Measurements from ENCODE around the gene NFYC.

GRCh38 chr1:40766017-40766416 is 74.5 kb downstream of the NFYC start:
- TF ChIP-seq TAF1 (IDR thresholded peaks at IDR 0.05; ENCODE audit: borderline replicate concordance, insufficient read depth, low read length) (no peak), REST (IDR thresholded peaks at IDR 0.05; ENCODE audit: insufficient read depth in 1 of 2, low read depth in 2 of 2, low read length in 2 of 2) (no peak), SIN3A (IDR thresholded peaks at IDR 0.05; ENCODE audit: borderline replicate concordance, insufficient read depth, low read length) (no peak), POLR2AphosphoS5 (IDR thresholded peaks at IDR 0.05; ENCODE audit: low read depth, low read length) (no peak)

All from PFSK-1 (cell line).